ENCODE measurements around the gene AUTS2. TPM values are rescaled to one million over a fixed set of nuclear protein-coding genes. Genes with fewer than 3 reads are reported as not detected.

The AUTS2 gene
- total RNA-seq, 1 experiment from 2014 or later = 2.5 TPM

DNA sequence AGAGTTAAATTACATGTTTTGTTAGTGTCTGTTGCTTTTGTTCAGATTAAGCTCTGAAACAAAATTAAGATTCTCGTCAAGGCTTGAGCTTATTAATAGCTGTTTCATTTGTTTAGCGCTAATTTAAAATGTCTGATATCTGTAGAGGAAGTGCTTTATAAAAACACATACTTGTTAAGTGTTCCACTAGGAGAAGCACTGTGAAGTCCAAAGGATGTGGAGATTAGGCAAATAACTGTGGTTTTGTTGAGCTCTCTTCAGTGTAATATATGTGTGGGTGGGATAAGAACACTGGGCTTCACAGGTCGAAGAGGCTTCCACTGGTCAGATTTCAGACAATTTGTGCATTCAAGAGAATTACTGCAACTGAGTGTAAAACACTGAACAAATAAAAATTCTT is 242.0 kb downstream of the AUTS2 start:
- no TSS peak for BruUV-seq (replicated peaks)
- CTCF ChIA-PET = no interaction called here
- TF ChIP-seq POLR2AphosphoS5 (IDR thresholded peaks at IDR 0.05; ENCODE audit: low read depth, low read length) = no peak
- TF ChIP-seq, protein P1, sequence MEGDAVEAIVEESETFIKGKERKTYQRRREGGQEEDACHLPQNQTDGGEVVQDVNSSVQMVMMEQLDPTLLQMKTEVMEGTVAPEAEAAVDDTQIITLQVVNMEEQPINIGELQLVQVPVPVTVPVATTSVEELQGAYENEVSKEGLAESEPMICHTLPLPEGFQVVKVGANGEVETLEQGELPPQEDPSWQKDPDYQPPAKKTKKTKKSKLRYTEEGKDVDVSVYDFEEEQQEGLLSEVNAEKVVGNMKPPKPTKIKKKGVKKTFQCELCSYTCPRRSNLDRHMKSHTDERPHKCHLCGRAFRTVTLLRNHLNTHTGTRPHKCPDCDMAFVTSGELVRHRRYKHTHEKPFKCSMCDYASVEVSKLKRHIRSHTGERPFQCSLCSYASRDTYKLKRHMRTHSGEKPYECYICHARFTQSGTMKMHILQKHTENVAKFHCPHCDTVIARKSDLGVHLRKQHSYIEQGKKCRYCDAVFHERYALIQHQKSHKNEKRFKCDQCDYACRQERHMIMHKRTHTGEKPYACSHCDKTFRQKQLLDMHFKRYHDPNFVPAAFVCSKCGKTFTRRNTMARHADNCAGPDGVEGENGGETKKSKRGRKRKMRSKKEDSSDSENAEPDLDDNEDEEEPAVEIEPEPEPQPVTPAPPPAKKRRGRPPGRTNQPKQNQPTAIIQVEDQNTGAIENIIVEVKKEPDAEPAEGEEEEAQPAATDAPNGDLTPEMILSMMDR (IDR thresholded peaks at IDR 0.05) = no peak
- TF ChIP-seq TCF7L2 (IDR thresholded peaks at IDR 0.05; ENCODE audit: low read depth, low read length) = no peak
- TF ChIP-seq SIN3A (IDR thresholded peaks at IDR 0.05; ENCODE audit: borderline replicate concordance, insufficient read depth, low read depth, low read length) = no peak
- TF ChIP-seq, protein P2, sequence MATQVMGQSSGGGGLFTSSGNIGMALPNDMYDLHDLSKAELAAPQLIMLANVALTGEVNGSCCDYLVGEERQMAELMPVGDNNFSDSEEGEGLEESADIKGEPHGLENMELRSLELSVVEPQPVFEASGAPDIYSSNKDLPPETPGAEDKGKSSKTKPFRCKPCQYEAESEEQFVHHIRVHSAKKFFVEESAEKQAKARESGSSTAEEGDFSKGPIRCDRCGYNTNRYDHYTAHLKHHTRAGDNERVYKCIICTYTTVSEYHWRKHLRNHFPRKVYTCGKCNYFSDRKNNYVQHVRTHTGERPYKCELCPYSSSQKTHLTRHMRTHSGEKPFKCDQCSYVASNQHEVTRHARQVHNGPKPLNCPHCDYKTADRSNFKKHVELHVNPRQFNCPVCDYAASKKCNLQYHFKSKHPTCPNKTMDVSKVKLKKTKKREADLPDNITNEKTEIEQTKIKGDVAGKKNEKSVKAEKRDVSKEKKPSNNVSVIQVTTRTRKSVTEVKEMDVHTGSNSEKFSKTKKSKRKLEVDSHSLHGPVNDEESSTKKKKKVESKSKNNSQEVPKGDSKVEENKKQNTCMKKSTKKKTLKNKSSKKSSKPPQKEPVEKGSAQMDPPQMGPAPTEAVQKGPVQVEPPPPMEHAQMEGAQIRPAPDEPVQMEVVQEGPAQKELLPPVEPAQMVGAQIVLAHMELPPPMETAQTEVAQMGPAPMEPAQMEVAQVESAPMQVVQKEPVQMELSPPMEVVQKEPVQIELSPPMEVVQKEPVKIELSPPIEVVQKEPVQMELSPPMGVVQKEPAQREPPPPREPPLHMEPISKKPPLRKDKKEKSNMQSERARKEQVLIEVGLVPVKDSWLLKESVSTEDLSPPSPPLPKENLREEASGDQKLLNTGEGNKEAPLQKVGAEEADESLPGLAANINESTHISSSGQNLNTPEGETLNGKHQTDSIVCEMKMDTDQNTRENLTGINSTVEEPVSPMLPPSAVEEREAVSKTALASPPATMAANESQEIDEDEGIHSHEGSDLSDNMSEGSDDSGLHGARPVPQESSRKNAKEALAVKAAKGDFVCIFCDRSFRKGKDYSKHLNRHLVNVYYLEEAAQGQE (IDR thresholded peaks at IDR 0.05; ENCODE audit: insufficient read depth in 1 of 2, low read depth in 2 of 2, low read length in 1 of 2) = no peak

GRCh38 chr7:69843653-69844052 is 245.4 kb downstream of the AUTS2 start:
- BruUV-seq (replicated peaks) = no TSS peak
- CTCF ChIA-PET = no interaction called here
- POLR2A ChIA-PET = no interaction called here

More for the DNA sequence above, 242.0 kb downstream of the AUTS2 start:
- ATAC-seq (no peak), DNase-seq (ENCODE audit: low read depth, low spot score) (no peak)
- Histone ChIP-seq H3K27me3 (ENCODE audit: control insufficient read depth, insufficient read depth, low read length) (no peaks in the 10 kb centered on the region; the same call in 1 of the 2 replicates), H3K4me3 (ENCODE audit: low read depth in 2 of 2, low read length in 2 of 2) (no peak overlapping the region), H3K9me3 (ENCODE audit: control insufficient read depth, insufficient read depth, low read depth, low read length) (no peaks in the 10 kb centered on the region), H3K36me3 (ENCODE audit: control insufficient read depth, insufficient read depth, low read length) (no peaks in the 10 kb centered on the region), H3K27ac (ENCODE audit: low read length) (no peak overlapping the region), H3K4me1 (ENCODE audit: control insufficient read depth, insufficient read depth, low read length) (no peaks in the 10 kb centered on the region)
- in situ Hi-C loops (cut with HindIII; ENCODE audit: low pct_unique_long_range_greater_than_20kb, low sequenced_read_pairs) = no loop called here
- intact Hi-C loops (cut with micrococcal nuclease; ENCODE audit: unreplicated experiment) = no loop called here
- POLR2A ChIA-PET = interaction anchor here (0.5 kb wide), 1 partner anchor 342 kb away, joined by 6 read pairs; no protein-coding TSS in a partner anchor

More at GRCh38 chr7:69843653-69844052, 245.4 kb downstream of the AUTS2 start:
- Histone ChIP-seq H3K9me3 (ENCODE audit: control insufficient read depth, insufficient read depth, low read depth, low read length) (no peaks in the 10 kb centered on the region), H3K27ac (ENCODE audit: low read length) (no peak overlapping the region), H3K27me3 (ENCODE audit: control insufficient read depth, insufficient read depth, low read length) (no peaks in the 10 kb centered on the region; the same call in 1 of the 2 replicates), H3K4me1 (ENCODE audit: control insufficient read depth, insufficient read depth, low read length) (no peaks in the 10 kb centered on the region), H3K36me3 (ENCODE audit: control insufficient read depth, insufficient read depth, low read length) (no peaks in the 10 kb centered on the region), H3K4me3 (ENCODE audit: low read depth in 2 of 2, low read length in 2 of 2) (no peak overlapping the region)
- in situ Hi-C loops (cut with HindIII; ENCODE audit: low pct_unique_long_range_greater_than_20kb, low sequenced_read_pairs) = no loop called here
- ATAC-seq = no peak
- TF ChIP-seq, protein P1 (IDR thresholded peaks at IDR 0.05) = no peak
- TF ChIP-seq POLR2AphosphoS5 (IDR thresholded peaks at IDR 0.05; ENCODE audit: low read depth, low read length) = no peak
- no peak for TF ChIP-seq TCF7L2 (IDR thresholded peaks at IDR 0.05; ENCODE audit: low read depth, low read length)
- TF ChIP-seq SIN3A (IDR thresholded peaks at IDR 0.05; ENCODE audit: borderline replicate concordance, insufficient read depth, low read depth, low read length) = no peak
- TF ChIP-seq, protein P2 (IDR thresholded peaks at IDR 0.05; ENCODE audit: insufficient read depth in 1 of 2, low read depth in 2 of 2, low read length in 1 of 2) = no peak
- intact Hi-C loops (cut with micrococcal nuclease; ENCODE audit: unreplicated experiment) = no loop called here
- DNase-seq (ENCODE audit: low read depth, low spot score) = no peak

All from Panc1 (cell line).